Fibroblast of villous mesenchyme (primary cell): ENCODE measurements around the gene TRAF3. TPM values are rescaled to one million over a fixed set of nuclear protein-coding genes. Genes with fewer than 3 reads are reported as not detected.
A peak's percentile ranks its signal among the peaks of the same experiment; 100 is the strongest.

ENCODE experiments used
- DNase-seq: peaks from one replicate; pipeline ENCODE4 v3.0.0-alpha.2; 2010; ENCODE audit warnings: low read depth
- H3K4me3 ChIP-seq: 2 replicates; pipeline ENCODE4 v1.5.1; 2011; ENCODE audit warnings: low read depth, mild to moderate bottlenecking, low read length
- total RNA-seq: library from RNA; depleted of rRNA; stranded (reverse); fragments of >200 nt; gene quantifications from 2 replicates; pipeline ENCODE4 v1.2.3, GENCODE V29; 2012
- TF ChIP-seq, protein P1 (sequence below): IDR thresholded peaks from 2 replicates; pipeline ENCODE4 v1.5.1; 2012; ENCODE audit warnings: low read depth, mild to moderate bottlenecking, low read length; ENCODE audit not compliant: insufficient read depth

Gene TRAF3
- total RNA-seq, 1 donor, result 30.7 TPM

DNA sequence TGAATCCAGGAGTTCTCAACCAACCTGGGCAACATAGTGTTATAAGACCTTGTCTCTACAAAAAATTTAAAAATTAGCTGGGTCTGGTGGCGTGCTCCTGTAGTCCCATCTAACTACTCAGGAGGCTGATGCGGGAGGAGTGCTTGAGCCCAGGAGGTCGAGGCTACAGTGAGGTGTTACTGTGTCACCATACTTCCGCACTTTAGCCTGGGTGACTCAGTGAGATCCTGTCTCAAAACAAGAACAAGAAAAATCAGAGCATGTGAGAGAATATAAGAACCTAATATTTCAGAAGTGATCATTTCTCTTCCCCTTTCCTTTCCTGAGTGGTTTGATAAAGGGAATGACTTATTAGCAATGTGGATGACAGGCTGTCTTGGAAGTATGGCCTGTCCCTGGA is 9.5 kb downstream of the TRAF3 start:
- TF ChIP-seq, protein P1, sequence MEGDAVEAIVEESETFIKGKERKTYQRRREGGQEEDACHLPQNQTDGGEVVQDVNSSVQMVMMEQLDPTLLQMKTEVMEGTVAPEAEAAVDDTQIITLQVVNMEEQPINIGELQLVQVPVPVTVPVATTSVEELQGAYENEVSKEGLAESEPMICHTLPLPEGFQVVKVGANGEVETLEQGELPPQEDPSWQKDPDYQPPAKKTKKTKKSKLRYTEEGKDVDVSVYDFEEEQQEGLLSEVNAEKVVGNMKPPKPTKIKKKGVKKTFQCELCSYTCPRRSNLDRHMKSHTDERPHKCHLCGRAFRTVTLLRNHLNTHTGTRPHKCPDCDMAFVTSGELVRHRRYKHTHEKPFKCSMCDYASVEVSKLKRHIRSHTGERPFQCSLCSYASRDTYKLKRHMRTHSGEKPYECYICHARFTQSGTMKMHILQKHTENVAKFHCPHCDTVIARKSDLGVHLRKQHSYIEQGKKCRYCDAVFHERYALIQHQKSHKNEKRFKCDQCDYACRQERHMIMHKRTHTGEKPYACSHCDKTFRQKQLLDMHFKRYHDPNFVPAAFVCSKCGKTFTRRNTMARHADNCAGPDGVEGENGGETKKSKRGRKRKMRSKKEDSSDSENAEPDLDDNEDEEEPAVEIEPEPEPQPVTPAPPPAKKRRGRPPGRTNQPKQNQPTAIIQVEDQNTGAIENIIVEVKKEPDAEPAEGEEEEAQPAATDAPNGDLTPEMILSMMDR, result no peak

DNA sequence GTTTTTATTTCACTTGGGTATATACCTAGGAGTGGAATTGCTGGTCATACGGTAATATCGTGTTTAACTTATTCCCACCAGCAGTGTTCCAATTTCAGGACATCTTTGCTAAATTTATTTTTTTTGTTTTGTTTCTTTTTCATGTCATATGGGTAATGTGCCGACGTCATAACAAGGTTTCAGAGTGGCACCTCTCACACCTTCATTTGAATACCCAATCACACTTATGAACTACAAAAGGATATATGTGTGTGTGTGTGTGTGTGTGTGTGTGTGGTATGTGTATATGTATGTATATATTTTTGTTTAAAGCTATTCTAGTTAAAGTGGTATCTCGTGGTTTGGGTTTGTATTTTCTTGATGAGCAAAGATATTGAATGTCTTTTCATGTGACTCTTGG is 12.1 kb downstream of the TRAF3 start:
- DNase-seq, result no peak
- no peak overlapping the region for H3K4me3 ChIP-seq
- TF ChIP-seq, protein P1, result no peak

More for the DNA sequence above, 9.5 kb downstream of the TRAF3 start:
- DNase-seq, result no peak
- H3K4me3 ChIP-seq, result no peak overlapping the region

DNA sequence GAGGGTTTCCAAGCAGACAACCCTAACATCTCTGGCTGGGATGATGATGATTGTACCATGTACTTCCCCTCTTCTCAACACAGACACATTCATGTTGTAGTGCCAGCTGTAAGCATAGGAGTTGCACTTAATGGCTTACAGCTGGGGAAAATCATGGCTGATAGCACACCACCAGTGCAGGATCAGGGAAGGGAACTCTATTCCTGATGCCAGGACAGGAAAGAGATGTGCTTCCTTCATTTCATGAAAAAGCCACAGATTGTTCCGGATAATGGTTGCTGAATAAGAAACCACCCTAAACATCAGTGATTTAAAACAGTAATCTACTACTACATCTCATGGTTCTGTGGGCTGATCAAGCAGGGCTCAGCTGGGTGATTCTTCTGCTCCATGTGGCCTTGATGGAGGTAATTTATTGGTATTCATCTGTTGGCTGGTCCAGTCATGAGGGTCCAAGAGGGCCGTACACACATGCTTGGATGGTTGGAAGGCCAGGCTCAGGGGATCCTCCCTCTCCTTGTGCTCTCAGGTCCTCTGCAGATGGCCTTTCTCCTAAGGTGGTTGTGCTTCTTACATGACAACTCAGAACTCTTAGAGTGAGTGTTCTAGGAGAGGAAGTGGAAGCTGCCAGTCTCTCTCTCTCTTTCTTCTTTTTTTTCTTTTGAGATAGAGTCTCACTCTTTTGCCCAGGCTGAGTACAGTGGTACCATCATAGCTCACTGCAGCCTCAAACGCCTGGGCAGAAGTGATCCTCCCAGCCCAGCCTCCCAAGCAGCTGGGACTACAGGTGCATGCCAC is 16.5 kb downstream of the TRAF3 start:
- H3K4me3 ChIP-seq, result no peak overlapping the region
- no peak for DNase-seq
- TF ChIP-seq, protein P1, result no peak

DNA sequence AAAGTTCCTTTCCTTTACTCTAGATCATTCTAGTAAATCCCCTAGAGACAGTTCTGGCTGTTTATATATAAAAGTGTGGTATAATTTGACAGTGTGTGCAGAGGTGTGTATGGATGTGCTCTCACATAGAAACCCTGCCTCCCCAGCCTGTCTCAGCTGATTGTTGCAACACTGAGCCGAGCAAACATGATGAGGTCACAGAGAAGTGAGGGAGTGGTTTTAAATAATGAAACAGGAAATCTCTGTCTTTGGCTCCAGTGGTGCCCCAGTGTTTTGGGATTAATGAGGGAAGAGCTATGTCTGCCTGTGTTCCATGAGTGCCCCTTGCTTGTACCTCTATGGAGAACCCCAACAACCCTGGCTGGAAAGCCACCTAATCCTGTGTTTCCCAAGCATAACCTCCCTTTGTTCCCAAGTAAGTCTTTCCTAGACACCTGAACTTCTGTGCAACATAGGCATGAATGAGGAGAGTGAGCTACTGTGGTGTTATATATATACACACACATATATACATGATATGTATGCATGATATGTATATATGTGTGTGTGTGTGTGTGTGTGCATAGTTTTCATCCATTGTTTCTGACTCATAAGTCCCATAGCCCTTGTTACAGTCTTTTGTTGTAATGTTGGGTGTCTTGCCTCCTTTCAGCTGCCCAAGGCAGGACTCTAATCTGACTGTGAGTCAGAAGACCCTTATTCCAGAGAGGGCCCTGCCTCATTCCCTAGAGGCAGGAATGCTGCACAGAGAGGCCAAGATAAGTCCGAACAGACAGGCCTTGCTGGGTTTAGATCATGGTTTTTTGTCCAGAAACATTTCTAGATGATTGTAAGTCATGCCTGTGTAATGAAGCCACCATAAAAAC is 18.0 kb downstream of the TRAF3 start:
- TF ChIP-seq, protein P1, result peak; percentile 38
- DNase-seq, result peak; percentile 93
- no peak overlapping the region for H3K4me3 ChIP-seq

DNA sequence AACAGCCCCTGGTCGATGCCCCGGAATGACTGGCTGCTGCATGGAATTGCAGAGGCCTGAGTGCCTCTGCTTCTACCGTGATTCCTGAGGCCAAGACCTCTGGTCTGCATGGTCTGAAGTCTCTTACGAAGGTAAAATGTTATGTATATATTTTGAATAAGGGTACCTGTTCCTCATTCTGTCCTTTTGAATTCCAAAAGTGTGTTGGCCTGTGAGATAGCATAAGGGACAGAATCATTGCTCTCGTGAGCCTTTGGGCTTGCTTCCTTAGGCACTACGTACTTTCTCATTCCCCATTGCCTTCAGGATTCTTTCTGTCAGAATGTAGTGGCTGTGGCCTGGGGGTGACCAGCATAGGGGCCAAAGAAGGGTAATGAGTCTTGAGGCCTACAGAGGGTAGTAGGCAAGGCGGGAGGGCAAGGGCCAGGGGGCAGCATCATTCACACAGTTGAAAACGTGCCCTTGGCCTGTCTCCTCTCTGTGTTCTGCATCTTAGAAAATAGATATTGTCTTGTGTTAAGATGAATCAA is 19.5 kb downstream of the TRAF3 start:
- H3K4me3 ChIP-seq, result no peak overlapping the region
- TF ChIP-seq, protein P1, result no peak
- DNase-seq, result no peak

DNA sequence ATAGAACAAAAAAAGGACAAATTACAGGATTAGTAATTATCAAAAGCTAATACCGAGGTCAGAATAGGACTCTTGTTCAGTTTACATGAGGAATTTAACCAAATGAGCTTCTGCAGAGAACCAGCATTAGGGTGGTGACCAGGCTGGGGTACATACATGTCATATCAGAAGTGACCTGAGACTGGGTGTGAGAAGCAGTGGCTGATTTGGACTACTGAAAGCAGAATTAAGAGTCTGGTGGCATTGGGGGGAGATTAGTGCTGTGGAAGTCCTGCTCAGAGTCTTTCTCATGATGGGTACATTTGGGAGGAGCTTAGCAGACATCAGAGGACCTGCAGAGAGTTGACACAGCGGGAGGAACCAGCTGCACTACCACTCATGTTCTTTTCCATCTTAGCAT is 21.7 kb downstream of the TRAF3 start:
- no peak for DNase-seq
- no peak overlapping the region for H3K4me3 ChIP-seq
- TF ChIP-seq, protein P1, result no peak
